Astrocyte (in vitro differentiated cells and primary cell): ENCODE results near the gene VPS37C.

Source experiments
- EZH2 ChIP-seq: IDR thresholded peaks from 2 replicates; pipeline ENCODE4 v1.6.1; 2012; ENCODE audit warnings: mild to moderate bottlenecking, low read length, inconsistent platforms; ENCODE audit not compliant: insufficient read depth
- TF ChIP-seq, protein P1 (sequence below): IDR thresholded peaks from 2 replicates; pipeline ENCODE4 v1.5.1; 2011; ENCODE audit warnings: low read depth, mild to moderate bottlenecking, inconsistent platforms, low read length, moderate library complexity; ENCODE audit not compliant: insufficient read depth

GRCh38 chr11:61157743-61158142 is 3.5 kb downstream of the VPS37C start:
- TF ChIP-seq, protein P1, sequence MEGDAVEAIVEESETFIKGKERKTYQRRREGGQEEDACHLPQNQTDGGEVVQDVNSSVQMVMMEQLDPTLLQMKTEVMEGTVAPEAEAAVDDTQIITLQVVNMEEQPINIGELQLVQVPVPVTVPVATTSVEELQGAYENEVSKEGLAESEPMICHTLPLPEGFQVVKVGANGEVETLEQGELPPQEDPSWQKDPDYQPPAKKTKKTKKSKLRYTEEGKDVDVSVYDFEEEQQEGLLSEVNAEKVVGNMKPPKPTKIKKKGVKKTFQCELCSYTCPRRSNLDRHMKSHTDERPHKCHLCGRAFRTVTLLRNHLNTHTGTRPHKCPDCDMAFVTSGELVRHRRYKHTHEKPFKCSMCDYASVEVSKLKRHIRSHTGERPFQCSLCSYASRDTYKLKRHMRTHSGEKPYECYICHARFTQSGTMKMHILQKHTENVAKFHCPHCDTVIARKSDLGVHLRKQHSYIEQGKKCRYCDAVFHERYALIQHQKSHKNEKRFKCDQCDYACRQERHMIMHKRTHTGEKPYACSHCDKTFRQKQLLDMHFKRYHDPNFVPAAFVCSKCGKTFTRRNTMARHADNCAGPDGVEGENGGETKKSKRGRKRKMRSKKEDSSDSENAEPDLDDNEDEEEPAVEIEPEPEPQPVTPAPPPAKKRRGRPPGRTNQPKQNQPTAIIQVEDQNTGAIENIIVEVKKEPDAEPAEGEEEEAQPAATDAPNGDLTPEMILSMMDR, result no peak
- TF ChIP-seq EZH2, result no peak
